Uterus (tissue), 2 donors: ENCODE data around the gene PDCD1.

Source experiments
- CTCF ChIP-seq, 4 experiments: fragments of 200-600 bp in 2 of 4; fragments of 450-650 bp in 2 of 4; sonication (generic) in 2 of 4; IDR thresholded peaks; one replicate each; pipeline ENCODE4 v1.5.1; 2016 to 2019; ENCODE audit warnings: antibody characterized with exemption in 4 of 4, mild to moderate bottlenecking in 2 of 4, moderate library complexity in 1 of 4
- POLR2A ChIP-seq, 2 donors: fragments of 450-650 bp; IDR thresholded peaks; one replicate each; pipeline ENCODE4 v1.6.1; 2016; ENCODE audit warnings: antibody characterized with exemption in 2 of 2, mild to moderate bottlenecking in 1 of 2, moderate library complexity in 1 of 2

- no peak for TF ChIP-seq CTCF (IDR thresholded peaks at IDR 0.05)
- TF ChIP-seq POLR2A (IDR thresholded peaks at IDR 0.05): no peak
Observed at GRCh38 chr2:241810307-241811200, 48.1 kb downstream of the PDCD1 start.
